MCF 10A (cell line): ENCODE data around the gene ZBTB49. TPM values are rescaled to one million over a fixed set of nuclear protein-coding genes. Genes with fewer than 3 reads are reported as not detected.

Experiments used
- BruUV-seq: library from RNA; stranded (reverse); fragments of 400-500 nt; replicated peaks from 2 replicates; lab custom pipeline; 2021; lab: Mats Ljungman, UMichigan
- CTCF ChIA-PET: fragments of 300-600 bp; sonication (Branson Sonifier 250); formaldehyde crosslinking; extraction: SDS; loops from one replicate; lab custom pipeline; 2021; ENCODE audit warnings: antibody characterized with exemption, inconsistent platforms; lab: Yijun Ruan, JAX
- POLR2A ChIA-PET: fragments of 300-600, 350-650 bp; sonication (Branson Sonifier 250); formaldehyde crosslinking; extraction: SDS; loops from one replicate; lab custom pipeline; 2020; ENCODE audit warnings: antibody characterized with exemption, inconsistent platforms; lab: Yijun Ruan, JAX
- DNase-seq: peaks from one replicate; pipeline ENCODE4 v3.0.0-alpha.2; 2018; ENCODE audit not compliant: unreplicated experiment
- H3K27ac Mint-ChIP-seq: one replicate; pipeline ENCODE4 v1.8.0; 2022; ENCODE audit warnings: mild to moderate bottlenecking, low read depth, mixed read lengths; ENCODE audit not compliant: unreplicated experiment
- H3K27me3 Mint-ChIP-seq: one replicate; pipeline ENCODE4 v1.8.0; 2022; ENCODE audit warnings: mixed read lengths; ENCODE audit not compliant: insufficient read depth, unreplicated experiment
- H3K36me3 Mint-ChIP-seq: one replicate; pipeline ENCODE4 v1.8.0; 2022; ENCODE audit warnings: mild to moderate bottlenecking, moderate library complexity, mixed read lengths; ENCODE audit not compliant: insufficient read depth, unreplicated experiment
- H3K4me1 Mint-ChIP-seq: one replicate; pipeline ENCODE4 v1.8.0; 2022; ENCODE audit warnings: mixed read lengths; ENCODE audit not compliant: insufficient read depth, unreplicated experiment
- H3K4me3 Mint-ChIP-seq: one replicate; pipeline ENCODE4 v1.8.0; 2022; ENCODE audit warnings: mild to moderate bottlenecking, moderate library complexity, mixed read lengths; ENCODE audit not compliant: unreplicated experiment
- H3K9me3 Mint-ChIP-seq: one replicate; pipeline ENCODE4 v1.8.0; 2022; ENCODE audit warnings: mixed read lengths; ENCODE audit not compliant: unreplicated experiment
- intact Hi-C: fragments of 100-400 bp; cut with micrococcal nuclease; formaldehyde crosslinking; loops from 2 replicates; pipeline ENCODE4 v1.14.1; 2022
- total RNA-seq: library from RNA; stranded (reverse); gene quantifications from 2 replicates; pipeline ENCODE4 v1.2.3, GENCODE V29; 2022
- TF ChIP-seq, protein P1 (sequence below): fragments of 200-600 bp; IDR thresholded peaks from one replicate; pipeline ENCODE4 v1.8.0; 2022; ENCODE audit warnings: antibody characterized with exemption, mild to moderate bottlenecking; ENCODE audit not compliant: unreplicated experiment

The ZBTB49 gene
- total RNA-seq, 1 experiment from 2014 or later, result 5.9 TPM

DNA sequence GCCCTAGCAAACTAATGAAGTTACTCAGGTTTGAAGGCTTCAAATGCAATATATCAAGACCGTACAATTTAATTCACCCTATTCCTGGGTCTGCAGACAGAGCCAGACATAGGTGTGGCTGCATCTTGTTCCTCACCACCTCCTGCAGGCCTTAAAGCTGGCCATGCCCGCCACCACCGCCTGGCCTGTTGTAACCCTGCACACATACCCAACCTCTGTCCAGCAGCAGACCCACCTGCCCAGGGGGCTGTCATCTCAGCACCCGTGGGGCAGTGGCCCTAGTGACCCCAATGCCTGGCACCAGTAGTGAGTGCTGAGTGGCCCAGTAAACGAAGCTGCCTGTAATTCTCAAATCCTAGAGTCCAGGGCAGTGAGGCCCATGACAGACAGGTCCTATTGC, 40.7 kb downstream of the ZBTB49 start:
- Mint-ChIP-seq H3K4me1 (no peaks in the 10 kb centered on the region), H3K4me3 (no peak overlapping the region), H3K27me3 (no peaks in the 10 kb centered on the region), H3K36me3 (no peaks in the 10 kb centered on the region), H3K27ac (no peak overlapping the region), H3K9me3 (no peaks in the 10 kb centered on the region)
- no TSS peak for BruUV-seq
- no peak for DNase-seq
- ChIA-PET POLR2A (interaction anchor here (0.6 to 1.6 kb wide), 3 partner anchors 8 to 1824 kb away, joined by 4 to 8 read pairs (median 7); partner anchors contain the start of genes LYAR and ZBTB49), CTCF (interaction anchor here (1.8 kb wide), 1 partner anchor 79 kb away, joined by 12 read pairs; no protein-coding TSS in a partner anchor)
- TF ChIP-seq, protein P1, sequence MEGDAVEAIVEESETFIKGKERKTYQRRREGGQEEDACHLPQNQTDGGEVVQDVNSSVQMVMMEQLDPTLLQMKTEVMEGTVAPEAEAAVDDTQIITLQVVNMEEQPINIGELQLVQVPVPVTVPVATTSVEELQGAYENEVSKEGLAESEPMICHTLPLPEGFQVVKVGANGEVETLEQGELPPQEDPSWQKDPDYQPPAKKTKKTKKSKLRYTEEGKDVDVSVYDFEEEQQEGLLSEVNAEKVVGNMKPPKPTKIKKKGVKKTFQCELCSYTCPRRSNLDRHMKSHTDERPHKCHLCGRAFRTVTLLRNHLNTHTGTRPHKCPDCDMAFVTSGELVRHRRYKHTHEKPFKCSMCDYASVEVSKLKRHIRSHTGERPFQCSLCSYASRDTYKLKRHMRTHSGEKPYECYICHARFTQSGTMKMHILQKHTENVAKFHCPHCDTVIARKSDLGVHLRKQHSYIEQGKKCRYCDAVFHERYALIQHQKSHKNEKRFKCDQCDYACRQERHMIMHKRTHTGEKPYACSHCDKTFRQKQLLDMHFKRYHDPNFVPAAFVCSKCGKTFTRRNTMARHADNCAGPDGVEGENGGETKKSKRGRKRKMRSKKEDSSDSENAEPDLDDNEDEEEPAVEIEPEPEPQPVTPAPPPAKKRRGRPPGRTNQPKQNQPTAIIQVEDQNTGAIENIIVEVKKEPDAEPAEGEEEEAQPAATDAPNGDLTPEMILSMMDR, result no peak
- intact Hi-C loops, result no loop called here

- no peaks in the 10 kb centered on the region for H3K4me1 Mint-ChIP-seq
- BruUV-seq, result no TSS peak
- ChIA-PET CTCF (interaction anchor here (1.7 to 2.2 kb wide), 3 partner anchors 10 to 98 kb away, joined by 6 to 8 read pairs (median 7); no protein-coding TSS in a partner anchor), POLR2A (no interaction called here)
- peaks cover 8% of the 10 kb centered on the region for H3K27me3 Mint-ChIP-seq
- H3K4me3 Mint-ChIP-seq, result no peak overlapping the region
- H3K9me3 Mint-ChIP-seq, result no peaks in the 10 kb centered on the region
- H3K27ac Mint-ChIP-seq, result no peak overlapping the region
- no peak for DNase-seq
- TF ChIP-seq, protein P1, result no peak
- intact Hi-C loops, result no loop called here
- no peaks in the 10 kb centered on the region for H3K36me3 Mint-ChIP-seq
Measured at GRCh38 chr4:4332529-4332928, 42.5 kb downstream of the ZBTB49 start.

DNA sequence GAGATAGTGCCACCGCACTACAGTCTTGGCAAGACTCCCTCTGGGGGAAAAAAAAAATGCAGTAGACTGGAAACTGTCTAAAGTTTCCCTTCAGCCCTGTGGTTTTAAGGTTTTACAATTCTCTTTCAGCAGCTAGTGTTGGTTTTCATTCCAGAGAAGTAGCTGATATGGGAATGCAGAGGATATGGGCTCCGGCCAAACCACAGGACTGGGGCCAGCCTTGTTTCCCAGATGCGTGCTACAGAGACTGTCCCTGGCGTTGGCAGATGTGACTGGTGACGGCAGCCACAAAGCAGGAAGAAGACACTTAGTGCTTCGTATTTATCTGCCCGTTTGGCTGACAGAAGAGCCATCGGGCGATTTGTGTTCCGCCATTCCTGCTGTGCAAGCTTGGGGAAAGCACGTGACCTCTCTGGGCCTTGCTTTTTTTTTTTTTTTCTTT, 43.2 kb downstream of the ZBTB49 start:
- Mint-ChIP-seq H3K9me3 (no peaks in the 10 kb centered on the region), H3K27me3 (peaks cover 12% of the 10 kb centered on the region), H3K36me3 (no peaks in the 10 kb centered on the region), H3K27ac (no peak overlapping the region), H3K4me3 (no peak overlapping the region), H3K4me1 (no peaks in the 10 kb centered on the region)
- TF ChIP-seq, protein P1, result no peak
- ChIA-PET CTCF (interaction anchor here (0.5 to 2.2 kb wide), 12 partner anchors 8 to 218 kb away, joined by 3 to 8 read pairs (median 3); no protein-coding TSS in a partner anchor), POLR2A (no interaction called here)
- BruUV-seq, result no TSS peak
- intact Hi-C loops, result no loop called here
- peak; percentile 5 for DNase-seq

- intact Hi-C loops, result loop anchor here (1.0 to 5.0 kb wide), 3 partner anchors 75 to 353 kb away; no protein-coding TSS in a partner anchor
- CTCF ChIA-PET, result interaction anchor here (0.6 to 3.0 kb wide), 13 partner anchors 9 to 1855 kb away, joined by 3 to 21 read pairs (median 3); partner anchors contain the start of genes LYAR and ZBTB49
- TF ChIP-seq, protein P1, result peak; percentile 76
Measured at GRCh38 chr4:4334798-4335520, 44.9 kb downstream of the ZBTB49 start.

More at GRCh38 chr4:4334798-4335520, 44.9 kb downstream of the ZBTB49 start:
- H3K4me3 Mint-ChIP-seq, result no peak overlapping the region
- no peak overlapping the region for H3K27ac Mint-ChIP-seq
- no peaks in the 10 kb centered on the region for H3K36me3 Mint-ChIP-seq
- no peaks in the 10 kb centered on the region for H3K4me1 Mint-ChIP-seq
- POLR2A ChIA-PET, result no interaction called here
- BruUV-seq, result no TSS peak
- peaks cover 12% of the 10 kb centered on the region for H3K27me3 Mint-ChIP-seq
- DNase-seq, result peak; percentile 69
- no peaks in the 10 kb centered on the region for H3K9me3 Mint-ChIP-seq
